ENCODE measurements around the gene WIZ. TPM values are rescaled to one million over a fixed set of nuclear protein-coding genes. Genes with fewer than 3 reads are reported as not detected.
A peak's percentile ranks its signal among the peaks of the same experiment; 100 is the strongest.

WIZ gene
- total and polyA plus RNA-seq, 4 donors: 8.7 to 72.6 (median 40.9) TPM

DNA sequence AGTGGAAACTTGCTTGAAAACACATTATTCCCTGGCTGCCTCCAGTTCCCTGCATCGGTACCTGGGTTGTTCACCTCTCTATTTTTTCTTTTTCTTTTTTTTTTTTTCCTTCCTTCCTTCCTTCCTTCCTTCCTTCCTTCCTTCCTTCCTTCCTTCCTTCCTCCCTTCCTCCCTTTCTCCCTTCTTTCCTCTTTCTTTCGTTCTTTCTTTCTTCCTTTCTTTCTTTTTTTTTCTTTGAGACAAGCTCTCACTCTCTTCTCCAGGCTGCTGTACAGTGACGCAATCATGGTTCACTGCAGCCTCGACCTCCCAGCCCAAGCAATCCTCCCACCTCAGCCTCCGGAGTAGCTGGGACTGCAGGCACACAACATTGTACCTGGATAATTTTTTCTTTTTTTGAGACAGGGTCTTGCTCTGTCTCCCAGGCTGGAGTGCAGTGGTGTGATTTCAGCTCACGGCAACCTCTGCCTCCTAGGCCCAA, 18.0 kb upstream of the WIZ start:
- H3K4me3 ChIP-seq (ENCODE audit: low read depth, low read length): no peak overlapping the region
- no peak overlapping the region for H3K27ac ChIP-seq (ENCODE audit: low read depth, low read length)
- WGBS (ENCODE audit: insufficient coverage): 90% methylated on average over 6 of the region's 6 CpGs
- DNase-seq (ENCODE audit: low read depth in 4 of 6, low spot score in 6 of 6): no peak
- no peaks in the 10 kb centered on the region for H3K9me3 ChIP-seq (ENCODE audit: control insufficient read depth, insufficient read depth, low read length)
- no peaks in the 10 kb centered on the region for H3K36me3 ChIP-seq (ENCODE audit: control insufficient read depth, insufficient read depth, low read length)
- H3K27me3 ChIP-seq (ENCODE audit: control insufficient read depth, insufficient read depth, low read length): peaks cover 49% of the 10 kb centered on the region
- H3K4me1 ChIP-seq (ENCODE audit: control insufficient read depth, insufficient read depth, low read length): peaks cover 3% of the 10 kb centered on the region

- Histone ChIP-seq H3K9me3 (ENCODE audit: control insufficient read depth, insufficient read depth, low read length) (no peaks in the 10 kb centered on the region), H3K4me1 (ENCODE audit: control insufficient read depth, insufficient read depth, low read length) (peaks cover 3% of the 10 kb centered on the region), H3K27me3 (ENCODE audit: control insufficient read depth, insufficient read depth, low read length) (peaks cover 49% of the 10 kb centered on the region), H3K4me3 (ENCODE audit: low read depth, low read length) (no peak overlapping the region), H3K36me3 (ENCODE audit: control insufficient read depth, insufficient read depth, low read length) (no peaks in the 10 kb centered on the region), H3K27ac (ENCODE audit: low read depth, low read length) (no peak overlapping the region)
- peak in 1 of 6 donors; percentile 2 for DNase-seq (ENCODE audit: low read depth in 4 of 6, low spot score in 6 of 6)
- WGBS (ENCODE audit: insufficient coverage): 68% methylated on average over 6 of the region's 8 CpGs
Measured at GRCh38 chr19:15466851-15467733, 17.3 kb upstream of the WIZ start.

GRCh38 chr19:15464394-15465385, 14.9 kb upstream of the WIZ start, which contains the start of gene RASAL3:
Gene RASAL3, minus strand, starts transcription at chr19:15464544. Its CDS starts 186 bp downstream, at chr19:15464358.
- Histone ChIP-seq H3K27me3 (ENCODE audit: control insufficient read depth, insufficient read depth, low read length) (peaks cover 42% of the 10 kb centered on the region), H3K36me3 (ENCODE audit: control insufficient read depth, insufficient read depth, low read length) (no peaks in the 10 kb centered on the region), H3K27ac (ENCODE audit: low read depth, low read length) (no peak within 1 kb of the TSS), H3K4me3 (ENCODE audit: low read depth, low read length) (no peak within 1 kb of the TSS), H3K9me3 (ENCODE audit: control insufficient read depth, insufficient read depth, low read length) (no peaks in the 10 kb centered on the region), H3K4me1 (ENCODE audit: control insufficient read depth, insufficient read depth, low read length) (peaks cover under 1% of the 10 kb centered on the region)
- 36% methylated on average over 6 of the region's 17 CpGs for WGBS (ENCODE audit: insufficient coverage)
- DNase-seq (ENCODE audit: low read depth in 4 of 6, low spot score in 6 of 6): no peak

GRCh38 chr19:15463861-15464371, 14.2 kb upstream of the WIZ start:
- no peak for DNase-seq (ENCODE audit: low read depth in 4 of 6, low spot score in 6 of 6)
- WGBS (ENCODE audit: insufficient coverage): 51% methylated on average over 16 of the region's 25 CpGs
- H3K36me3 ChIP-seq (ENCODE audit: control insufficient read depth, insufficient read depth, low read length): no peaks in the 10 kb centered on the region
- no peaks in the 10 kb centered on the region for H3K9me3 ChIP-seq (ENCODE audit: control insufficient read depth, insufficient read depth, low read length)
- H3K4me1 ChIP-seq (ENCODE audit: control insufficient read depth, insufficient read depth, low read length): no peaks in the 10 kb centered on the region
- no peak overlapping the region for H3K4me3 ChIP-seq (ENCODE audit: low read depth, low read length)
- no peak overlapping the region for H3K27ac ChIP-seq (ENCODE audit: low read depth, low read length)
- peaks cover 37% of the 10 kb centered on the region for H3K27me3 ChIP-seq (ENCODE audit: control insufficient read depth, insufficient read depth, low read length)

GRCh38 chr19:15461694-15462093, 11.9 kb upstream of the WIZ start:
- H3K4me3 ChIP-seq (ENCODE audit: low read depth, low read length): no peak overlapping the region
- no peak for DNase-seq (ENCODE audit: low read depth in 4 of 6, low spot score in 6 of 6)
- H3K4me1 ChIP-seq (ENCODE audit: control insufficient read depth, insufficient read depth, low read length): peaks cover 12% of the 10 kb centered on the region
- H3K9me3 ChIP-seq (ENCODE audit: control insufficient read depth, insufficient read depth, low read length): no peaks in the 10 kb centered on the region
- H3K27me3 ChIP-seq (ENCODE audit: control insufficient read depth, insufficient read depth, low read length): peaks cover 41% of the 10 kb centered on the region
- WGBS (ENCODE audit: insufficient coverage): 66% methylated on average over 2 of the region's 2 CpGs
- H3K36me3 ChIP-seq (ENCODE audit: control insufficient read depth, insufficient read depth, low read length): no peaks in the 10 kb centered on the region
- no peak overlapping the region for H3K27ac ChIP-seq (ENCODE audit: low read depth, low read length)

GRCh38 chr19:15457701-15458484, 8.1 kb upstream of the WIZ start:
- Histone ChIP-seq H3K27me3 (ENCODE audit: control insufficient read depth, insufficient read depth, low read length) (peaks cover 59% of the 10 kb centered on the region), H3K27ac (ENCODE audit: low read depth, low read length) (no peak overlapping the region), H3K9me3 (ENCODE audit: control insufficient read depth, insufficient read depth, low read length) (no peaks in the 10 kb centered on the region), H3K36me3 (ENCODE audit: control insufficient read depth, insufficient read depth, low read length) (no peaks in the 10 kb centered on the region), H3K4me3 (ENCODE audit: low read depth, low read length) (no peak overlapping the region), H3K4me1 (ENCODE audit: control insufficient read depth, insufficient read depth, low read length) (peaks cover 26% of the 10 kb centered on the region)
- DNase-seq (ENCODE audit: low read depth in 4 of 6, low spot score in 6 of 6): no peak
- 6% methylated on average over 49 of the region's 54 CpGs for WGBS (ENCODE audit: insufficient coverage)

DNA sequence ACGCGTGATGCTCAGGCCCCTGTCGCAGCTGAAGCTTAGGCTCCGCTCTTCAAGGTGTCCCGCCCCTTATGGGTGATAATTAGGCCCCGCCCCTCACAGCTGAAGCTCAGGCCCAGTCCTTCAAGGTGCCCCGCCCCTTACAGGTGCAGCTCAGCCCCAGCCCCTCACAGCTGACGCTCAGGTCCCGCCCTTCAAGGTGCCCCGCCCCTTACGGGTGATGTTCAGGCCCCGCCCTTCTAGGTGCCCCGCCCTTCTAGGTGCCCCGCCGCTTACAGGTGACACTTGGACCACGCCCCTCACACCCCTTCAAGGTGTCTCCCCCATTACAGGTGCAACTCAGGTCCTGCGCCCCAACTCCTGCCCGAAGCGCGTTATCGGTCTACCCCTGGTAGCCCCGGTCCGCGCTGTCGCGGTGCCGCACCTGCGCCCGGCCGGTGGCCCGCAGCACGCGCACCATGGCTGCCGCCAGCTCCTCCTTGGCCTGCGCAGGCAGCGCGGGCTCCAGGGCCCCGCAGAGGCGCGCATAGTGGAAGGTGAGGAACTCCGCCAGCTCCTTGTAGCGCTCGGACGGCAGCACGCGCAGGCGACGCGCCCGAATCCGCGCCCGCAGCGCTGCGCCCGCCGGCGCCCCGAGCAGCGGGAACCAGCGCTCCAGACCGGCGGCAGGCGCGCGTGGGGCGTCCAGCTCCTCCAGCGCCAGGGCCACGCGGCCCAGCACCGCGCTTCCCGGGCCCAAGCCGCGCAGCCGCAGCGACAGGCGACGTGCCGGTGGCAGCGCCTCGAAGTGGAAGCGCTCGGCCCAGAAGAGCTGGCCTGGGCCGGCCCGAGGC, 7.3 kb upstream of the WIZ start:
- no peaks in the 10 kb centered on the region for H3K9me3 ChIP-seq (ENCODE audit: control insufficient read depth, insufficient read depth, low read length)
- peaks cover 31% of the 10 kb centered on the region for H3K4me1 ChIP-seq (ENCODE audit: control insufficient read depth, insufficient read depth, low read length)
- 2% methylated on average over 86 of the region's 86 CpGs for WGBS (ENCODE audit: insufficient coverage)
- no peak overlapping the region for H3K27ac ChIP-seq (ENCODE audit: low read depth, low read length)
- peaks cover 64% of the 10 kb centered on the region for H3K27me3 ChIP-seq (ENCODE audit: control insufficient read depth, insufficient read depth, low read length)
- DNase-seq (ENCODE audit: low read depth in 4 of 6, low spot score in 6 of 6): peak in 1 of 6 donors; percentile 27
- no peaks in the 10 kb centered on the region for H3K36me3 ChIP-seq (ENCODE audit: control insufficient read depth, insufficient read depth, low read length)
- no peak overlapping the region for H3K4me3 ChIP-seq (ENCODE audit: low read depth, low read length)

- Histone ChIP-seq H3K9me3 (ENCODE audit: control insufficient read depth, insufficient read depth, low read length) (no peaks in the 10 kb centered on the region), H3K4me3 (ENCODE audit: low read depth, low read length) (no peak overlapping the region), H3K4me1 (ENCODE audit: control insufficient read depth, insufficient read depth, low read length) (peaks cover 31% of the 10 kb centered on the region), H3K36me3 (ENCODE audit: control insufficient read depth, insufficient read depth, low read length) (no peaks in the 10 kb centered on the region), H3K27me3 (ENCODE audit: control insufficient read depth, insufficient read depth, low read length) (peaks cover 68% of the 10 kb centered on the region), H3K27ac (ENCODE audit: low read depth, low read length) (no peak overlapping the region)
- 18% methylated on average over 14 of the region's 14 CpGs for WGBS (ENCODE audit: insufficient coverage)
- DNase-seq (ENCODE audit: low read depth in 4 of 6, low spot score in 6 of 6): no peak
Measured at GRCh38 chr19:15456441-15456840, 6.7 kb upstream of the WIZ start.

All from spinal cord (tissue), 10 donors.